Stimulated activated CD4-positive, alpha-beta T cell treated with anti-CD3 and anti-CD28 coated beads, Interleukin-2, amount 100 ng/mL, for 48 hours (primary cell): ENCODE results near the gene ARFGAP2.

Source experiments
- DNase-seq, 2 donors: peaks; one replicate each; pipeline ENCODE4 v3.0.0-alpha.2; 2020

Gene ARFGAP2

DNA sequence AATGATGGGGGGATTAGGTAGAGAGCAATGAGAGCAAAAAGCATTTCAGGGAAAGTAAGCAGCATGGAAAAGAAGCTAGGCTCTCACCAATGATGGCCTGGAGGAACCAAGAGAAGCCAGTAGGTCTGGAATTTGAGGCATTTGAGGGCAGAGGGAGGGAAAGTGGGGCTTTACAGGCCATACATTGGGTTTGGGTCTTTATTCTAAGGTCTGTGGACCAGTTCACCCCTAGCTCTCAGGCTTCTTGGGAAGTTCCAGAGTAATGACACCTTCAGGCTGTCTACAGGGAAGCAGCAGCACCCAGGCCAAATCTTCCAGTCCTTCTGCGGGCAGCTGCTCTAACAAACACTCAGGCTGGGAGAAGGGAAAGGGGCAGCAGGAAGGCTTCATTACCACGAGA, 29.4 kb downstream of the ARFGAP2 start:
- DNase-seq: no peak

DNA sequence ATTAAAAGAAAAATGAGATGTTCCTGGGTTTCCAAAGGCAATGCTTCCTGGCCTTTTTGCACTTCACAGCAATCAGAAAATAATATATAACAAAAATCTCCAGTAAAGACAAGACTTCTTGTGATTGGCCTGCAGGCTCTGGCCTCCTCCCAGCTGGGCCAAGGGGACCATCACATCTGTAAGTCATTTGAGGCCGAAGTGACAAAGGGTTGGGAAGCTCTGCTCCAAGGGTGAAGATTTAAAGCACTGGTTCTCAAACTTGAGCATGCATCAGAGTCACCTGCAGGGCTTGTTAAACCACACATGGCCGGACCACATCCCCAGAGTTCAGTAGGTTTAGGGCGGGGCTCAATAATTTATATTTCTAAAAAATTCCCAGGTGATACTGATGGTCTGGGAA, 32.1 kb downstream of the ARFGAP2 start:
- no peak for DNase-seq

DNA sequence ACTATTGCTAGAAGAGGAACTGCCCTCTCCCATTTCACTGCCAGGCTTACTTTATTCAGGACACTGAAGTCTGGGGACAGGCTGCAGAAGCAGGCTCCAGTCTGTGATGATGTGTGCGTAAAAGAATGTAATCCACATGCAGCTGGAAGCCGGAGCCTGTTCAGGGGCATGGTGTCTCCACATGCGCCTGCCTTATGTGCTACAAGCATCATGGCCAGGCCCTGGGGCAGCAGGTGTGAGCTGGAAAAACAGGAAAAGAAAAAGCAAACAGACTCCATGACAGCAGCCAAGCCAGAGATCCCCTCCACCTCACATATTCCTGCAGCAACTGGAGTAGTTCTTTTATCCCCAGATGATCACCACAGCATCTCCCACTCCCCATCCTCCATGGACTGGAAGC, 33.4 kb downstream of the ARFGAP2 start:
- DNase-seq: no peak

DNA sequence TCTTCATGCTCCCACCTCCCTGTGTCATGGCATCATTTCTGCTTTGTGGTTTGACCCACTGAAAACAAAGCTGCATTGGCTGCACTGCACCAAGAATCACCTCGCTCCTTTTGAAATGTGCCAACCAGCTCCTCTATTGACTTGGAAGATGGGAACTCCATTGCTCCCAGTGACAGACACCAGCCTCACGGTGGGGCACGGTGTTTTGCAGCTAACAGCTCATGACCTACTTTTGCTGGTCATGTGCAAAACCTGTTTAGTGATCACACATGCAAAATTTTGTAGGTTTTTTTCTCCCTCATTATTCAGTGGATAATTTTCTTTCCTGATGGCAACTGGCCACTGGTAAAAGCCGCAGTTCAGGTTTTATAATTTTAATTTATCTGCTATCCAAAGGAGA, 36.8 kb downstream of the ARFGAP2 start:
- DNase-seq: no peak

DNA sequence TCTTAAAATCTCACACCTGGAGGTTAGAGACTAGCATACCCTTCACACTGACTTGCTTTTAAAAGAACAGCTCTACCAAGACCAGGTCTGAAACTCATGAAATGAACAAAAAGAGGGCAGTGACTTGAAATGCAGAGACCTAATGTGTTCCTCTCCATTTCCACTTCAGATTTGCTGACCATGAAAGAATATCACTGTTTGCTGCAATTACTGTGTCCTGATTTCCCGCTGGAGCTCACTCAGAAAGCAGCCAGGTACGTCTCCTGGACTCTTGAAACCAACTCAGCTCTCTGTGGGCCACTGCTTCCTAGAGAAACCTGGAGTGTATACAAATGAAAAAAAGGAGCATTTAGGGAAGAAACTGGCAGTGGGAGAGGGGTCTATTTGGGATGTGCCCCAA, 39.2 kb downstream of the ARFGAP2 start:
- no peak for DNase-seq

DNA sequence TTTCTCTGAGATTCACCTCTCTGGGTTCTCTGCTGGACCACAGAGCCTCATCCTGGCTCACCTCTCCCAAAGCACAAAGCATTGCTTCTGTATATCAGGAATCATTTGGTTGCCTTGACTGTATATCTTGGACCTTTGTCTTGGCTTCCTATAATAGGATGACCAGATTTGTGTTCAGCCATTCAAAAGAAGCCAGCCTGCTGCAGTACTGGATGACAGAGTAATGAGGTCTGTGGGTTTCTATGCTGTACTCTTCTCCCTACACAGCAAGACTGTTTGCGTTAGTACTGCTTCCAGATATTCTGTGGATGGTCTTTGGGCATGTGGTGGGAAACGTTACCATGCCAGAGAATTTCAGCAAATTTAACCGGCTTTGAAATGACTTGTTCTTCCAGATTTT, 39.8 kb downstream of the ARFGAP2 start:
- no peak for DNase-seq

DNA sequence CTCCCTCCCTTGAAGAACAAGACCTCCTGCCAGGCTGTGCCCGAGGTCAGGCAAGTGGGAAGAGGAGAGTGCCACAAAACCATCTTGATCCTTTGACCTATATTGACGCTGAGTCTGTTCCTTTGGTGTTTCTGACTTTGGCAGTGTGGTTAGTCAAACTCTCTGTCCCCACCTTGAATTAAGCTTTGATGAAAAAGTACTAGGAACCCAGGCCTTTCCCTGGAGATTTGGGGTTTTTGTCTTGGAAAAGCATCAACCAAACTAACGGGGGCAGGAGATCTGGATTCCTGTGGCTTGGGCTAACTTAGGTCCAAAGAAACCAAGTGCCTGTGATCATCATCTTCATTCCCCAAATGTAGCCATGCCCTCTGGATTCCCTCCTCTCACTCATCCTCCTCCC, 40.4 kb downstream of the ARFGAP2 start:
- DNase-seq: no peak

DNA sequence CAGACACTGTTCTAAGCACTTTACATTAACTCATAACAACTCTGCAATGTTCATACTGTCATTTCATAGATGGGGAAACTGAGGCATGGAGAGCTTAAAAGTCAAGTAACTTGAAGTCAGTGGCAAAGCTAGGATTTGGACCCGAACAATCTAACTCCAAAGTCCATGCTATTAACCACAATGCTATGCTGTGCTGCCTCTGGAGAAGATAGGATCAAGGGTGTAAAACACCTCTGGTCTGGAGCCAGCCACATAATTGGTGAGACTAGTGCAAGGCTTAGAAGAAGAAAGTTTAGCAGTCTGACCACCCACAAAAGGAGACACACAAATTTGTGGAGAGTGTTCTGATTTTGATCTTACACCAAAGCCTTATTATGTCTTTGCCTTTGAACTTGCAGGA, 43.7 kb downstream of the ARFGAP2 start:
- DNase-seq: no peak

DNA sequence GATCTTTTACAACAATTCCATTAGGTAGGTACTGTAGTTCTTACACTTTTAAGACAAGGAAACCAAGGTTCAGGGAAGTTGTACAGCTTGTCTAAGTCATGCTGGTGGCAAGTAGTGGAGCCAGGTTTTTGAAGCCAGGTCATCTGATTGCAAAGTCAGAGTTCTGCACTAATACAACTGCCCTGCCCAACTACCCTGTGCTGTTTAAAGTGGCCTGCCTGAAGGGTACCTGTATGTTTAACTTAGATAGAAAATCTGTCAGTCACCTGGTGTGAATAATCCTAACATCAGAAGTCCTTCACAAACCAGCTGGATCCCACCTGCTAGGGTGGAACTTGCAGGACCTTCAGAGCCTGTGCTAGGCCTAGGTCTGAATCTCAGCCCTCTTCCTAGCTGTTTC, 44.2 kb downstream of the ARFGAP2 start:
- no peak for DNase-seq

DNA sequence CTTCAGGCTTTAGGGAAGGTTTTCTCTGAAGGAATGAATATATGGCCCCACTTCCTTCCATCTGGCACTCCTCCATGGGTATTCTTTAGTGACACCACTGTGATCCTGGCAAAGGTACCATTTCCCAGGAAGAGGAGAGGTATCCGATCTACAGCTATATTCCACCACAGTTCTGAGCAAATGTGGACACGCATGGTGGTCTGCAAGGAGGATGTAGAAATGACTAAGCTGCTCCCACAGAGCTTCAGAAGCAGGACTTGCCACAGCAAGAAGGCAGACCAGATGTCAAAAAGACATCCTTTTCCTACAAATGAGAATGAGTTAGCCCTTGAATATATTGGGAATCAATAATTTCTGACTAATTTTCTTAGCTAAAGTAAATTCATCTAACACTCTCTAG, 45.5 kb downstream of the ARFGAP2 start:
- no peak for DNase-seq

DNA sequence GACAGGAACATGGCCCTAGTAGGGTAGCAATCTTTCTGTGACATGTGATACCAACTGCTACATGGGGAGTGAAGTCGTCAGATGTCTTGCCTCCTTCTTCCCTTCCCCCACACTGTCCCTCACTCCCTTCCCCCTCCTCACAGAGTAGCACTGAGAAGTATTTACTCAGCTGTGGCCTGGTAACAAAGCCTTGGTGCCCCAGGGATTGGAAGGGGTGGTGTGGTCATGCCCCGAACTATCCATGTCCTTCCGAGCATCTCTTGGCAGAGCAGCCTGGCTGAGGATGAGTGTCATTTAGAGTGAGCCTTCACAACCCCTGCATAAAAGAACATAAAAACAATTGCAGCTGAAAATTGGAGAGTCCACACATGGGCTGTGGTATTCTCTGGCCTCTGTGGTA, 46.1 kb downstream of the ARFGAP2 start:
- no peak for DNase-seq

DNA sequence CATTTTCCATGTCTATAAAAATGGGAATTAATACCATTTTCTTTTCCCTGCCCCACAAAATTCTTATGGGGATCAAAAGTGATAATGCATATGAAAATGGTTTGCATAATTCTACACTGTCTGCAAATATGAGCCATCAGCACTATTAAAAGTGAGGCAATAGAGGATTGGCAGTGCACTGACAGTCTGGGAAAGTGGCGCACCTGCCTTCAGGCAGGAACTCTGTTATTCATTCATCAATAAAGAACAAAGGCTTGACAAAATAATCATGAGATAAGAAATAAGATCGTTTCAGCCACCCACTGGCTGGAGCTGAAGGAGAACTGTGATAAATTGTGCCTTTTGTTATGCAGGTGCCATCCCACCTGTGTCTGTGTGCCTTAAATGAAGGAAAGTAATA, 49.5 kb downstream of the ARFGAP2 start:
- no peak for DNase-seq

DNA sequence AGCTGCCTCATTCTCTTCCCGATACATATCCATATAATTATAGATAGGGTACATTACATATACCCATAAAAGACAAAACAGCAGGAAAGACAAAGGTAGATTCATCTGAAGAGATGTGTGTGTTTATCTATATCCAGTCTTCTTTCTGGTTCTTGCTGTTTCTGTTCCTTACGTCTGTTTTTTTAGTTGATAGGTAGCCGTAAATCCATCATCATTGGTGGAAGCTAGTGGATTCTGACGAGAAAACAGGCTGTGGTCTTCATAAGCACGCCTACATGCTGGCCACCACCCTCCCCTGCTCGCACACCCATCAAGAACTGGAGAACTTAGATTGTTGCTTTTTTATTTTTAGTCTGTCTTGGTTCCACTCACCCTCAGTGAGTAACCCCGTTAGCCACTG, 51.6 kb downstream of the ARFGAP2 start:
- no peak for DNase-seq

DNA sequence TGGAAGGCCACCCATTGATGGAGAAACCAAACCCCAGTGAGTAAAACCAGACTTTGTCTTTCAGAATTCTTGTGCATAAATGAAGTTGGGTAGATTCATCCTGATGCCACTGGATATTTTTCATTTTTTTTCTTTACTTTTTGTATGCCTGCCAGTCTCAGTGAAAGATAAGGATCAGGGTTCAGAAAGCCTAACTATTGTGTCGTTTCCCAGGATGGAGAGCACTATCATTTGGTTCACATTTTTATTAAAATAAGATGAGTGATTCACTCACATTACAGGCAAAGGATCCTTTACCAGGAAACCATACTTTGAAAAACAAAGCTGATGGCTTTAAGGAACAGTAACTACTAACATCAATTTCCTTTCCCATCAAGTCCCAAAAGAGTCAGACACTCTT, 52.0 kb downstream of the ARFGAP2 start:
- DNase-seq: no peak

DNA sequence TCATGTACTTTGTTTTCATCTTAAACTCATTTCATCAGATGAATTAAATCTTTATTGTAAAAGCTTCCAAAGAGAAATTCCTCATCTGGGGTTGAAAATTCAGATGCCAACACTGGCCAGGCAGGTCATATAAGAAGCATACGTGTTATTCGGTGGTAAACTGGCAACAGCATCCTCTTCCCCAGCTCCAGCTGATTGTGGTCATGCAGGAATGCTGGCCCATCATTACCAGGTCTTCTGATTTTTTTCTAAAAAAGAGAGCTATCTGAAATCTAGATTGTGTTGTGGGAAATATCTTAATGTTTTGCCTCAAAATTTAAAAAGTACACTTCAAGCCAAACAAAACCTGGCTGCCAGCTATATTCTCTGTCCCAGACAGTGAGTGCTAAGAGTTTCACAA, 53.6 kb downstream of the ARFGAP2 start:
- no peak for DNase-seq

DNA sequence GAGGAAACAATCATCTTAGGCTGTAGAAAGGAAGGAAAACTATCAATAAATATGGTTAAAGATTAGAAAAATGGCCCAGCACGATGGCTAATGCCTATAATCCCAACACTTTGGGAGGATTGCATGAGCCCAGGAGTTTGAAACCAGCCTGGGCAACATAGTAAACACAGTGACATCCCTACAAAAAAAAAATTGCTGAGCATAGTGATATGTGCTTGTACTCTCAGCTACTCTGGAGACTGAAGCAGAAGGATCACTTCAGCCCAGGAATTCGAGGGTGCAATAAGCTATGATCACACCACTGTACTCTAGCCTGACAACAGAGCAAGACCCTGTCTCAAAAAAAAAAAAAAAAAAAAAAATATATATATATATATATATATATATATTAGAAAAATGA, 54.9 kb downstream of the ARFGAP2 start:
- no peak for DNase-seq

DNA sequence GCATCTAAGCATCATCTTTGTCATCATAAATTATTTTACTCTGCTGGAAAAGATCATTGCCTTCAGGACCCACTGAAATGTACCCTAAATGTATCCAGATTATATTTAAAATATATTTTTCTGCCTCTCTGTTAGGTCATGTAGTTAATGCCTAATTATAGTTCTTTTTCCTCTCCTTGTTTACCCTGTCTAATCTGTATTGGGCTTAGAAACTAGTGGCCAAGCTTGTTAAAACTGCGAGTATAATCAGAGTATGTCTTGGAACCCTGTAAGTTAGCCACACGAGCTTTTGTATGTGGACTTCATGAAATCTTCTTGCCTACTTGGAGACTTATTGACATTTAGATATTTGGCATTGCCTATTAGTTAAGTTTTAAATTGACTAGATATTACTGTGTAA, 55.6 kb downstream of the ARFGAP2 start:
- no peak for DNase-seq

DNA sequence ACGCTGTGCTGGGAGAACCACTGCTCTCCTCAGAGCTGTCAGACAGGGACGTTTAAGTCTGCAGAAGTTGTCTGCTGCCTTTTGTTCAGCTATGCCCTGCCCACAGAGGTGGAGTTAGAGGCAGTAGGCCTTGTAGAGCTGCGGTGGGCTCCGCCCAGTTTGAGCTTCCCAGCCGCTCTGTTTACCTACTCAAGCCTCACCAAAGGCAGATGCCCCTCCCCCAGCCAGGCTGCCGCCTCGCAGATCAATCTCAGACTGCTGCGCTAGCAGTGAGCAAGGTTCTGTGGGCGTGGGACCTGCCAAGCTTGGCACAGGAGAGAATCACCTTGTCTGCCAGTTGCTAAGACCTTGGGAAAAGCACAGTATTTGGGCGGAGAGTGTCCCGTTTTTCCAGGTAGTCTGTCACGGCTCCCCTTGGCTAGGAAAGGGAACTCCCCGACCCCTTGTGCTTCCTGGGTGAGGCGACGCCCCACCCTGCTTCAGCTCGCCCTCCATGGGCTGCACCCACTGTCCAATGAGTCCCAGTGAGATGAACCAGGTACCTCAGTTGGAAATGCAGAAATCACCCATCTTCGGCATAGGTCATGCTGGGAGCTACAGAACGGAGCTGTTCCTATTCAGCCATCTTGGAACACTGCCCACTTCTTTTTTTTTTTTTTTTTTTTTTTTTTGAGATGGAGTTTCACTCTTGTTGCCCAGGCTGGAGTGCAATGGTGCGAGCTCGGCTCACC, 57.6 kb downstream of the ARFGAP2 start:
- peak in 1 of 2 donors; percentile 38 for DNase-seq
